NB4 (cell line): Measurements from ENCODE around the gene ARHGAP22.

ENCODE experiments used
- POLR2A ChIP-seq: IDR thresholded peaks from 2 replicates; pipeline ENCODE4 v1.6.1; 2011; ENCODE audit warnings: mild to moderate bottlenecking; ENCODE audit not compliant: insufficient read length; ENCODE audit errors: extremely low read depth
- TF ChIP-seq, protein P1 (sequence below): IDR thresholded peaks from one replicate; pipeline ENCODE4 v1.5.1; 2012; ENCODE audit warnings: low read depth, low read length
- TF ChIP-seq, protein P2 (sequence below): IDR thresholded peaks from 2 replicates; pipeline ENCODE4 v1.6.1; 2011; ENCODE audit warnings: low read depth, low read length

GRCh38 chr10:48623607-48624132 is 18.8 kb upstream of the ARHGAP22 start:
- TF ChIP-seq, protein P1, sequence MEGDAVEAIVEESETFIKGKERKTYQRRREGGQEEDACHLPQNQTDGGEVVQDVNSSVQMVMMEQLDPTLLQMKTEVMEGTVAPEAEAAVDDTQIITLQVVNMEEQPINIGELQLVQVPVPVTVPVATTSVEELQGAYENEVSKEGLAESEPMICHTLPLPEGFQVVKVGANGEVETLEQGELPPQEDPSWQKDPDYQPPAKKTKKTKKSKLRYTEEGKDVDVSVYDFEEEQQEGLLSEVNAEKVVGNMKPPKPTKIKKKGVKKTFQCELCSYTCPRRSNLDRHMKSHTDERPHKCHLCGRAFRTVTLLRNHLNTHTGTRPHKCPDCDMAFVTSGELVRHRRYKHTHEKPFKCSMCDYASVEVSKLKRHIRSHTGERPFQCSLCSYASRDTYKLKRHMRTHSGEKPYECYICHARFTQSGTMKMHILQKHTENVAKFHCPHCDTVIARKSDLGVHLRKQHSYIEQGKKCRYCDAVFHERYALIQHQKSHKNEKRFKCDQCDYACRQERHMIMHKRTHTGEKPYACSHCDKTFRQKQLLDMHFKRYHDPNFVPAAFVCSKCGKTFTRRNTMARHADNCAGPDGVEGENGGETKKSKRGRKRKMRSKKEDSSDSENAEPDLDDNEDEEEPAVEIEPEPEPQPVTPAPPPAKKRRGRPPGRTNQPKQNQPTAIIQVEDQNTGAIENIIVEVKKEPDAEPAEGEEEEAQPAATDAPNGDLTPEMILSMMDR: no peak
- TF ChIP-seq, protein P2, sequence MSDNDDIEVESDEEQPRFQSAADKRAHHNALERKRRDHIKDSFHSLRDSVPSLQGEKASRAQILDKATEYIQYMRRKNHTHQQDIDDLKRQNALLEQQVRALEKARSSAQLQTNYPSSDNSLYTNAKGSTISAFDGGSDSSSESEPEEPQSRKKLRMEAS: no peak
- TF ChIP-seq POLR2A: no peak
